Measurements from ENCODE around the gene CFAP61.

Gene CFAP61

GRCh38 chr20:20207291-20207690 is 155.0 kb downstream of the CFAP61 start:
- H3K4me3 ChIP-seq (ENCODE audit: control insufficient read depth, low read depth, low read length): no peak overlapping the region
- TF ChIP-seq, protein P1, sequence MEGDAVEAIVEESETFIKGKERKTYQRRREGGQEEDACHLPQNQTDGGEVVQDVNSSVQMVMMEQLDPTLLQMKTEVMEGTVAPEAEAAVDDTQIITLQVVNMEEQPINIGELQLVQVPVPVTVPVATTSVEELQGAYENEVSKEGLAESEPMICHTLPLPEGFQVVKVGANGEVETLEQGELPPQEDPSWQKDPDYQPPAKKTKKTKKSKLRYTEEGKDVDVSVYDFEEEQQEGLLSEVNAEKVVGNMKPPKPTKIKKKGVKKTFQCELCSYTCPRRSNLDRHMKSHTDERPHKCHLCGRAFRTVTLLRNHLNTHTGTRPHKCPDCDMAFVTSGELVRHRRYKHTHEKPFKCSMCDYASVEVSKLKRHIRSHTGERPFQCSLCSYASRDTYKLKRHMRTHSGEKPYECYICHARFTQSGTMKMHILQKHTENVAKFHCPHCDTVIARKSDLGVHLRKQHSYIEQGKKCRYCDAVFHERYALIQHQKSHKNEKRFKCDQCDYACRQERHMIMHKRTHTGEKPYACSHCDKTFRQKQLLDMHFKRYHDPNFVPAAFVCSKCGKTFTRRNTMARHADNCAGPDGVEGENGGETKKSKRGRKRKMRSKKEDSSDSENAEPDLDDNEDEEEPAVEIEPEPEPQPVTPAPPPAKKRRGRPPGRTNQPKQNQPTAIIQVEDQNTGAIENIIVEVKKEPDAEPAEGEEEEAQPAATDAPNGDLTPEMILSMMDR (IDR thresholded peaks at IDR 0.05; ENCODE audit: control insufficient read depth, insufficient read depth, low read depth, low read length, missing control alignments): no peak
- DNase-seq (ENCODE audit: low read depth): no peak

DNA sequence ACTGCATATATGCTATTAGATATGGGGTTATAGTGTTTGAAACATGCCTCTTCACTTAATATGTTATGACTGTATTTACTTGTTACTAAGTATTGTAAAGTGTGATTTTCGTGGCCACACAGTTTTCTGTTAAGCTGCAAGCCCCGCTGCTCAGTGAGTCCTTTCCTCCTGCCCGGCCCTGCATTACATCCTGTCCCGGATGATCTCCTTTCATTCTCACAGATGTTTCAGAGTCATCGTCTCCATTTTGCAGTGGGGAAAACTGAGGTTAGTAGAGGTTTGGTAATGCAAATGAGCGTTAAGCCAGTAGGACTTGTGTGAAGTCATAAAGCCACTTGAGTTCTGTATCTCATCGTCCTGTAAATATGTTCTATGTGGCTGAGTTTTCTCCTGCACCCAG is 155.5 kb downstream of the CFAP61 start:
- no peak for DNase-seq (ENCODE audit: low read depth)
- H3K4me3 ChIP-seq (ENCODE audit: control insufficient read depth, low read depth, low read length): no peak overlapping the region
- TF ChIP-seq, protein P1 (IDR thresholded peaks at IDR 0.05; ENCODE audit: control insufficient read depth, insufficient read depth, low read depth, low read length, missing control alignments): no peak

- no peak for DNase-seq (ENCODE audit: low read depth)
- TF ChIP-seq, protein P1 (IDR thresholded peaks at IDR 0.05; ENCODE audit: control insufficient read depth, insufficient read depth, low read depth, low read length, missing control alignments): no peak
- H3K4me3 ChIP-seq (ENCODE audit: control insufficient read depth, low read depth, low read length): no peak overlapping the region
Measured at GRCh38 chr20:20209684-20210083, 157.4 kb downstream of the CFAP61 start.

DNA sequence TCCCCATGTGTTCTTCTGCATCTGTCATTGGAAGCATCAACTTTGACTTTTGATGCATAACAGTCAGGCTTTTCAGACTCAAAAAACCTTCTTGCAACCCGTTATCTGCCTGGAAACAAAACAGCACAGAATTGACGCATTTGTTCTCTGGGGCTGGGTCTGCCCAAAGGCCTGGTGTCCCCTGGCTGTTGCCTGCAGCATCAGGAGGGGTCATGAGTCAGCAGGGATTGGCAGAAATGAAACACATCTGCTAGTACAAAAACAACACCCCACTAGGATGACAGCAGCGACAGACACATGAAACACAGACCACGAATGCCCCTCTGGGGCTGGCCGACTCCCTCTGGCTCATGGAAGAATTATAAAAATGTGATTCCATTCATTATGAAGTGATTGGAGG is 158.0 kb downstream of the CFAP61 start:
- no peak for DNase-seq (ENCODE audit: low read depth)
- TF ChIP-seq, protein P1 (IDR thresholded peaks at IDR 0.05; ENCODE audit: control insufficient read depth, insufficient read depth, low read depth, low read length, missing control alignments): no peak
- H3K4me3 ChIP-seq (ENCODE audit: control insufficient read depth, low read depth, low read length): no peak overlapping the region

DNA sequence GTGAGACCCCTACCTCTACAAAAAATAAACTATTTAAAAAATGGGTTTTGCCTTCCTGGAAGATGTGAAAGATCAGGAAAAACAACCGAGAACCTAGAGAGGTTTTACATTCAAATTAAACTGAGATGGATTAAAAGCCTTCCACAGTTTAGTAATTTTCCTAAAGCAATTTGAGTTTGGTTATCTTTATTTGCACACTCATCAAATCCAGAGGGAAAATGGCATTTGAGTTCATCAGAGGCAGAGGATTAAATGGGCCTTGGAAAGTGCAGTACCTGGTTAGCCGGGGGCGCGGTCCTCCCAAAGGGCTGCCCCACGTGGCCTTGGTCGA is 158.6 kb downstream of the CFAP61 start:
- no peak for DNase-seq (ENCODE audit: low read depth)

GRCh38 chr20:20211274-20211987 is 159.1 kb downstream of the CFAP61 start:
- peak; percentile 40 for DNase-seq (ENCODE audit: low read depth)
- TF ChIP-seq, protein P1 (IDR thresholded peaks at IDR 0.05; ENCODE audit: control insufficient read depth, insufficient read depth, low read depth, low read length, missing control alignments): no peak
- H3K4me3 ChIP-seq (ENCODE audit: control insufficient read depth, low read depth, low read length): no peak overlapping the region

More for the DNA sequence above, 158.6 kb downstream of the CFAP61 start:
- no peak overlapping the region for H3K4me3 ChIP-seq (ENCODE audit: control insufficient read depth, low read depth, low read length)
- TF ChIP-seq, protein P1 (IDR thresholded peaks at IDR 0.05; ENCODE audit: control insufficient read depth, insufficient read depth, low read depth, low read length, missing control alignments): no peak
